Testis (tissue), 2 donors: ENCODE measurements around the gene GAK.

Source experiments
- POLR2A ChIP-seq: fragments of 450-650 bp; IDR thresholded peaks from one replicate; pipeline ENCODE4 v1.6.1; 2017; ENCODE audit warnings: antibody characterized with exemption, mild to moderate bottlenecking, moderate library complexity
- TF ChIP-seq, protein P1 (sequence below), 3 experiments: fragments of 450-650 bp in 2 of 3; fragments of 200-600 bp in 1 of 3; sonication (generic) in 1 of 3; IDR thresholded peaks; one replicate each; pipeline ENCODE4 v1.5.1; 2016 to 2019; ENCODE audit warnings: antibody characterized with exemption in 3 of 3, mild to moderate bottlenecking in 2 of 3, moderate library complexity in 1 of 3

DNA sequence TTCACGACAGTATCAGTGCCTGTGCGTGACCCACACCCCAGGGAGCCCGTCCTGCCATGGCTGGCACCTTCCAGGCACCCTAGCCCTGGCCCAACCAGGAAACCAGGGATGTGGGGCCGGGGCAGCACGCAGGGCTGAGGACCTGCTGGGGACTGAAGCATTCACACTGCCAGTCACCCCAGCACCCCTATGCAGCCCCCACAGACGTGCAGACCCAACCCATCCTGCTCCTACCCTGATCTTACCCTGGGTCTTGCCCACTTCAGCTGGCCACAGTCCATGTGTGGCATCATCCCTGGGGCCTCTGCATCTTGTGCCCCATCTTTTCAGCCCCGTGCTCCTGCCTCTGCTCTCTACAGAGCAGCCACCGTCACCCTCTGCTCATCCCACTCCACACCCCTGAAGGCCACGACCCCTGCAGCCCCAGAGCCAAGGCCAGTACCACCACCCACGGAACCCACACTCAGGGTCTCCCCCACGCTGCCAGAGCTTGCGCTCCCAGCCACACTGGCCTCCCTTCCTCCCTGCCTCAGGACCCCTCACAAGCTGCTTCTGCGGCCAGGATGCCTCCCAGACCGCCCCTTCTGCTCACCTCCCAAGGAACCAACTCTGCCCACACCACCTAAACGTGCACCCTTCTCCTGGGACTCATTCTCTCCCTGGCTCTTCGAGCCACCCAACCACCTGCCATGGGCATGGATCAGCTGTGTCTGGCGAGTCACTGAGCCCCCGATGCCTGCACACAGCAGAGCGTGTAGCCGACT lies 25.6 kb downstream of the GAK start:
- TF ChIP-seq, protein P1, sequence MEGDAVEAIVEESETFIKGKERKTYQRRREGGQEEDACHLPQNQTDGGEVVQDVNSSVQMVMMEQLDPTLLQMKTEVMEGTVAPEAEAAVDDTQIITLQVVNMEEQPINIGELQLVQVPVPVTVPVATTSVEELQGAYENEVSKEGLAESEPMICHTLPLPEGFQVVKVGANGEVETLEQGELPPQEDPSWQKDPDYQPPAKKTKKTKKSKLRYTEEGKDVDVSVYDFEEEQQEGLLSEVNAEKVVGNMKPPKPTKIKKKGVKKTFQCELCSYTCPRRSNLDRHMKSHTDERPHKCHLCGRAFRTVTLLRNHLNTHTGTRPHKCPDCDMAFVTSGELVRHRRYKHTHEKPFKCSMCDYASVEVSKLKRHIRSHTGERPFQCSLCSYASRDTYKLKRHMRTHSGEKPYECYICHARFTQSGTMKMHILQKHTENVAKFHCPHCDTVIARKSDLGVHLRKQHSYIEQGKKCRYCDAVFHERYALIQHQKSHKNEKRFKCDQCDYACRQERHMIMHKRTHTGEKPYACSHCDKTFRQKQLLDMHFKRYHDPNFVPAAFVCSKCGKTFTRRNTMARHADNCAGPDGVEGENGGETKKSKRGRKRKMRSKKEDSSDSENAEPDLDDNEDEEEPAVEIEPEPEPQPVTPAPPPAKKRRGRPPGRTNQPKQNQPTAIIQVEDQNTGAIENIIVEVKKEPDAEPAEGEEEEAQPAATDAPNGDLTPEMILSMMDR (IDR thresholded peaks at IDR 0.05) = no peak
- TF ChIP-seq POLR2A = no peak
